ENCODE measurements around the gene RD3L.
"Not testable (repeated sequence)": the region's sequence is repeated elsewhere in the genome, so short reads cannot be mapped to it uniquely, and the experiment has no call there.

The RD3L gene

GRCh38 chr14:103941973-103942736 is at the start of gene RD3L:
RD3L (minus strand) TSS chr14:103942529; CDS start chr14:103941695, 834 bp downstream.
- no peak for DNase-seq

- no peak for DNase-seq
These were observed 47.6 kb upstream of the RD3L start for GRCh38 chr14:103989964-103990363.

DNA sequence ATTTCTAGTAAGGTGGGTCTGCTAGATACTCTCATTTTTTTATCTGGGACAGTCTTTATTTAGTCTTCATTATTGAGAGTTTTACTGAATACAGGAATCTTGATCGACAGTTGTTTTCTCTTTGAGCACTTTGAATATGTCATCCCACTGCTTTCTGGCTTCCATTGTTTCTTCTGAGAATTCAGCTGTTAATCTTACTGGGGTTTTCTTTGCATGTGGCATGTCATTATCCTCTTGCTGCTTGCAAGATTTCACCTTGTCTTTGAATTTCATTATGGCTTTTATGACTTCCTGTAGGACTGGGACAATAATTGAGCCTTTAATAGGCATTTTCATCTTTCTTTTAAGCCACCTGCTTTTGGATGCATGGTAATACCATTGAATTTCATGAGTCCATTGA is 46.7 kb upstream of the RD3L start:
- DNase-seq = no peak

DNA sequence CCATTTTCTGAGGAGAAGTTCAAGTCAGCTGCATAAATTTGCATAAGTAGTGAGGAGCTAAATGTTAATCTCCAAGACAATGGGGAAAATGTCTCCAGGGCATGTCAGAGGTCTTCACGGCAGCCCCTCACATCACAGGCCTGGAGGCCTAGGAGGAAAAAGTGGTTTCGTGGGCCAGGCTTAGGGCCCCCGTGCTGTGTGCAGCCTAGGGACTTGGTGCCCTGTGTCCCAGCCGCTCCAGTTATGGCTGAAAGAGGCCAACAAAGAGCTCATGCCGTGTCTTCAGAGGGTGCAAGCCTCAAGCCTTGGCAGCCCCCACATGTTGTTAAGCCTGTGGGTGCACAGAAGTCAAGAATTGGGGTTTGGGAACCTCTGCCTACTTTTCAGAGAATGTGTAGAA is 41.9 kb upstream of the RD3L start:
- no peak for DNase-seq

DNA sequence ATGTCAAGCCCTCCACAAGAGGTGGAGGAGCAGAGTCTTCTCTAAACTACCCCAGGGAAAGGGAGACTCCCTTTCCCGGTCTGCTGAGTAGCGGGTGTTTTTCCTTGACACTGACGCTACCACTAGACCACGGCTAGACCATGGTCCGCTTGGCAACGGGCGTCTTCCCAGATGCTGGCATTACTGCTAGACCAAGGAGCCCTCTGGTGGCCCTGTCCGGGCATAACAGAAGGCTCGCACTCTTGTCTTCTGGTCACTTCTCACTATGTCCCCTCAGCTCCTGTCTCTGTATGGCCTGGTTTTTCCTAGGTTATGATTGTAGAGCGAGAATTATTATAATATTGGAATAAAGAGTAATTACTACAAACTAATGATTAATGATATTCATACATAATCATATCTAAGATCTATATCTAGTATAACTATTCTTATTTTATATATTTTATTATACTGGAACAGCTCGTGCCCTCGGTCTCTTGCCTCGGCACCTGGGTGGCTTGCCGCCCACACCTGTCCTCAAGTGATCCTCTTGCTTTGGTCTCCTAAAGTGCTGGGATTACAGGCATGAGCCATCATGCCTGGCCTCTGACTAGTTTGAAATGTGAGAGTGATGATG is 38.4 kb upstream of the RD3L start:
- not testable (repeated sequence) for DNase-seq

DNA sequence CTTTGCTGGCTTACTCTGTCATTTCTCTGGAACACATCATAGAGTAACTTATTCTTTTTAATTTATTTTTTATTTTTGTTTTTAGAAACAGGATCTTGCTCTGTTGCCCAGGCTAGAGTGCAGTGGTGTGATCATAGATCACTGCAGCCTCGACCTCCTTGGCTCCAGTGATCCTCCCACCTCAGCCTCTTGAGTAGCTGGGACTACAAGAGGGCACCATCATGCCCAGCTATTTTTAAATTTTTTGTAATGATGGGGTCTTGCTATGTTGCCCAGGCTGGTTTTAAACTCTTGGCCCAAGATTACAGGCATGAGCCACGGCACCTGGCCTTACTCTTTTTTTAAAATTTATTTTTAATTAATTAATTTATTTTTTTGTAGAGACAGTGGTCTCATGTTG is 32.2 kb upstream of the RD3L start:
- DNase-seq = no peak

DNA sequence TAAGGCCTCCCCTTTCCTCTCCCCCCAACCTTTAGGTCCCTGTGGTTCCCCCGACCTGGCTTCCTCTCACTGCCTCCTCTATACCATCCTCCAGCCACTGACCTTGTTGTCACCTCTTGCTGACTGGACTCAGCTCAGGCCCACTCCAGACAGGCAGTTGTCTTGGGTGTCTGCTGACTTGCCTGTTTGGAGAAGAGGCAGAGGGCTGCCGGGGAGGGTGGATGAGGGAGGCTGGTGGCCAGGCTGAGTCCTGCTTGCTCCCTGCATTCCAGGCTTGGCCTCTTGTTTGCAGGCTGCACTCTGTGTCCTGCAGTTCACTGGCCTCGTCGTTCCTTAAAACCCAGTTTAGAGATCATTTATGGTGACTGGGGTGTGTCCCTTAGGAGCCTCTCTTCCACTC is 31.0 kb upstream of the RD3L start:
- DNase-seq = no peak

GRCh38 chr14:103969961-103970360 is 27.6 kb upstream of the RD3L start:
- DNase-seq = no peak

- DNase-seq = no peak
These were observed 24.3 kb upstream of the RD3L start for GRCh38 chr14:103966631-103967030.

- no peak for DNase-seq
These were observed 19.7 kb upstream of the RD3L start for GRCh38 chr14:103961928-103962578.

- no peak for DNase-seq
These were observed 18.2 kb upstream of the RD3L start for GRCh38 chr14:103960457-103961055.

DNA sequence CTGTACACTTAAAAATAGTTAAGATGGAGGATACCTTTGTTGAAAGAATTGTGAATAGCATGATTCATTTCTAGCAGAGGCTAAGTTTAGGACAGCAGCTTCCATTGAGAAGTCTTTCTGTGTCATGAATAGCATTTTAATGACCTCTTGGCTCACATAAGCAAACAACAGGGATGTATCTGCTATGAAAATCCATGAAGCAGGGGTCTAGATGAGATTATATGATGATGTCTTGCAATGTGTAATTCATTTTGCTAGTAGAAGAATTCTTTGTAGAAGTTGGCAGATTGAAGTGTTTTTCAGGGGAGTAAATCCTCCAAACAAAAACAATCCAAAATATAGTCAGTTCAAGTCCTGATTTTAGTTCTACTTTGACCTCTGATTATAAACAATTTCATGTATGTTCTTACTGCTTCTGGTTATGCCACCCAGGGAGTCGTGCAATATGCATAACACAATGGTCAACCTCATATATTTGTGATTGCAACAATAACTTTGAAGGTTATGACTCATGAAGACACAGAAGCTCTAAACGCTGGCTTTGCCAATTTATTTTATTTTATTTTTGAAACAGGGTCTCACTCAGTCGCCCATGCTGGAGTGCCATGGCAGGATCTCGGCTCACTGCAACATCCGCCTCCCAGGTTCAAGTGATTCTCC is 6.9 kb upstream of the RD3L start:
- DNase-seq = no peak

- no peak for DNase-seq
These were observed 6.1 kb upstream of the RD3L start for GRCh38 chr14:103948442-103948841.

DNA sequence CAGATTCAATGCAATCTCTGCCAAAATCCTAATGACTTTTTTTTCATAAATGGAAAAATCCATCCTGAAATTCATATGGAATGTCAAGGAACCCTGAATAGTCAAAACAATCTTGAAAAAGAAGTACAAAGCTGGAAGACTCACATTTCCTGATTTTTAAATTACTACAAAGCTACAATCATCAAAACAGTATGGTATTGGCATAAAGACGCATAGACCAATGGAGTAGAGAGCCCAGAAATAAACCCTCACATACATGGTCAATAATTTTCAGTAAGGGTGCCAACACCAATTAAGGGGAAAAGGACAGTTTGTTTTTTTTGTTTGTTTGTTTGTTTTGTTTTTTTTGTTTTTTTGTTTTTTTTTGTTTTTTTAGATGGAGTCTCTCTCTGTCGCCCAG is 4.6 kb upstream of the RD3L start:
- no peak for DNase-seq

DNA sequence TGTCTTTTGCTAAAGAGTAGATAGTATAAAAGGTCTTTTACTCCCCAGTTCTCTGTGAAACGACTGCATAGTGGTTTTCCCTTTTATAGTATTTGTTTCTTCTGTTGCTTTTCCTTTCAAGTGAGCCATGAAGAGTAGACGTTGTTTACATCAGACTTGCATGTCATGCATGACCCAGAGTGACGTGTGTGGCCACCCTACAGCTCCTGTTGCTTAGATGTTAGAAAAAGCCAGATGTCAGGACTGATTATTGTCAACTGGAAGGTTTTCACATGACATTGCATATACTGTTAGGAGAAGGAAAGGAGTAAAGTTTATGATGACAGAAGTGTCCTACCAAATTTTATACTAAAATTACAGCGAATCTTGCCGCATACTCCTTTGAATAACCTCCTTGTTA is 1.3 kb upstream of the RD3L start:
- no peak for DNase-seq

DNA sequence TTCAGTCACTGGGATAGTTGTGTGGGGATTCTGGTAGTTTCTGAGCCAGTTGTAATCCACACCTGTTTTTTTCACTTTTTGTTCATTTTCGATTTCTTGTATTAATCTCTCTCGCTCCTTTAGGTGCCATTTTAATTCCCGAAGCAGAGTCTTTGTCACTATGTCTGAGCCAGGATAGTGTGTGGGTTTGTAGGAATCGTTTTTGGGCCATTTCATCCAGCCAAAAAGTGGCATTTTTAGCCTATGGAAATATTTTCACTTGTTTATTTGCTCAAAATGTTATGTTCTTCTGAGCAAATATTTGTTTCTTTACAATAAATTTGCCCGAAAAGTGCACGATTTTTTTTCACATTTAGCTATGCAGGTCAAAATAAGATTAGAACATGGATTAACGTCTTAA is 867 bp downstream of the RD3L start:
- no peak for DNase-seq

DNA sequence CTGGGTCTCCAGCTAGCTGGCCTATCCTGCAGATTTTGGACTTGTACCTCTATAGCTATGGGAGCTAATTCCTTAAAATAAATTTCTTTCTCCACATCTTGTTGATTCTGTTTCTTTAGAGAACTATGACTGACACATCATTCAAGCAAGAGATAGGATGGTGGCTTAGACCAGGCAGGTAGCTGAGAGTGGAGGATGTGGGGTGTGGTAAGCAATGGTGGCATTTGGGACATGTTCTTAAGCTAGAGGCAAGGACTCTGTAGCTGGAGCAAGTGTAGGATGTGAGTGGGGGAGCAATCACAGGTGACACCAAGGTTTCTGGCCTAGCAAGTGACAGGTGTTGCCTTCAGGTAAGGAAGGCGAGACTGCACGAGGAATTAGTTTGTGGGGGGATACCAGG is 7.2 kb downstream of the RD3L start:
- DNase-seq = no peak

DNA sequence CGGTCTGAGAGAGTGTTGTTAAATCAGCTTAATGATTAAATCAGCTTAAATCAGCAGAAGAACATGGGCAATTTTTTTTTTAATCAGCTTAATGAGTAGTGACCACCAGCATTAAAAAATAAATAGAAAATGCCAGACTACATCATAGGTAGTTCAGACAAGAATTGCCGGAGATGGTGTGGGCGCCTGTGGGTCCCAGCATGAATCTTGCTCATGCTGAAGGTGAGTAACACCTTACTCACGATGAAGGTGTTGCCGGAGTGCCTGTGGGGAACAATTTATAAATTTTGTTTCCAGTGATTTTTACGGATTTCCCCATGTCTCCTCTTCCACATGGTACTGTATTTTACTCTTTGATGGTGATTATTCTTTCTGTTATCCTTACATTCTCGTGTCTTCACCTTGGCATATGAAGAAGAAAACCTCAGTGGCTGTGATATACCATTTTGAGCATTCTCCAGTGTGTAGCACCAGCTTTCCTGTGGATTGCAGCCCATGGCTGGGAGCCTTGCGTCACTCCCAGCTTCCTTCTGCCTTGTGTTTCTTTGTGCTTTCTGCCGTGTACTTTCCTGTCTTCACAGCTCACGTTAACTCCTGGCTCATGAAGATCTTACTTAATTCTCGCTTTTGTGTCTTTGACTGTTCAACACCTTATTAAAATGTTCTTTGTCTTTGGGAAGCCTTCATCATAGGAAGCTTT is 9.4 kb downstream of the RD3L start:
- DNase-seq = no peak

- no peak for DNase-seq
These were observed 10.9 kb downstream of the RD3L start for GRCh38 chr14:103931422-103931821.

DNA sequence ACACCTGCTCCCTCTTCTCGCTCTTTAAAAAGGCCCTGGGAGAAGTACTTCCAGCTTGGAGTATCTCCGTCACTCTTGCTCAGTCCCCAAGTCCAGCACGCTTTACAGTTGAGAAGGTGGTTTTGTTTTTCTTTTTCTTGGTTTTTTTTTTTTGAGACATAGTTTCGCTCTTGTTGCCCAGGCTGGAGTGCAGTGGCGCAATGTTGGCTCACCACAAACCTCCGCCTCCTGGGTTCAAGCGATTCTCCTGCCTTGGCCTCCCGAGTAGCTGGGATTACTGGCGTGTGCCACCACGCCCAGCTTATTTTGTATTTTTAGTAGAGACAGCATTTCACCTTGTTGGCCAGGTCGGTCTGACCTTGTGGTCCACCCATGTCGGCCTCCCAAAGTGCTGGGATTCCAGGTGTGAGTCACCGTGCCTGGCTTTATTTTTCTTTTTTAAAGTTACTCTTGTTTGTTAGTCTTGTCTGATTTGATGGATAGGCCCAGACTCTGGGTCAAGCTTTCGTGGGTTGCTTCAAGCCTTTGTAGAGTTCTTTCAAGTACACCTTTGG is 12.2 kb downstream of the RD3L start:
- no peak for DNase-seq

- no peak for DNase-seq
These were observed 14.1 kb downstream of the RD3L start, which contains the start of gene TDRD9 for GRCh38 chr14:103928011-103928890. TDRD9 (plus strand) TSS chr14:103928456; CDS start chr14:103928510, 54 bp downstream.
